Activated CD8-positive, alpha-beta memory T cell treated with anti-CD3 and anti-CD28 coated beads, Interleukin-2, amount 10 ng/mL, durations not matched to agents 7 days and 5 days (primary cell): ENCODE data around the gene APC2. TPM values are rescaled to one million over a fixed set of nuclear protein-coding genes. Genes with fewer than 3 reads are reported as not detected.
"Not testable (repeated sequence)": the region's sequence is repeated elsewhere in the genome, so short reads cannot be mapped to it uniquely, and the experiment has no call there.

Experiments used
- ATAC-seq: fragments of 150-1000 bp; cut with Tn5 transposase; one replicate; pipeline ENCODE4 v1.10.0; 2021; ENCODE audit warnings: moderate library complexity
- CTCF ChIA-PET: fragments of 350-600 bp; sonication (Branson Sonifier 250); formaldehyde crosslinking; loops from one replicate; lab custom pipeline; 2021; ENCODE audit warnings: antibody characterized with exemption; lab: Charles Lee
- DNase-seq: peaks from one replicate; pipeline ENCODE4 v3.0.0-alpha.2; 2020
- H3K27ac Mint-ChIP-seq: one replicate; pipeline ENCODE4 v1.8.0; 2021; ENCODE audit warnings: mild to moderate bottlenecking, mixed read lengths
- H3K27me3 Mint-ChIP-seq: one replicate; pipeline ENCODE4 v1.8.0; 2021; ENCODE audit warnings: mixed read lengths
- H3K36me3 Mint-ChIP-seq: one replicate; pipeline ENCODE4 v1.8.0; 2021; ENCODE audit warnings: mild to moderate bottlenecking, mixed read lengths
- H3K4me1 Mint-ChIP-seq: one replicate; pipeline ENCODE4 v1.8.0; 2021; ENCODE audit warnings: mixed read lengths
- H3K4me3 Mint-ChIP-seq: one replicate; pipeline ENCODE4 v1.8.0; 2021; ENCODE audit warnings: mild to moderate bottlenecking, moderate library complexity, mixed read lengths
- H3K9me3 Mint-ChIP-seq: one replicate; pipeline ENCODE4 v1.8.0; 2022; ENCODE audit warnings: low read depth, mixed read lengths
- total RNA-seq, 2 experiments: library from RNA; stranded (reverse); gene quantifications; one replicate each; pipeline ENCODE4 v1.2.3, GENCODE V29; 2021

The APC2 gene
- total RNA-seq, 2 experiments from 2014 or later: 0.03 to 0.12 TPM

DNA sequence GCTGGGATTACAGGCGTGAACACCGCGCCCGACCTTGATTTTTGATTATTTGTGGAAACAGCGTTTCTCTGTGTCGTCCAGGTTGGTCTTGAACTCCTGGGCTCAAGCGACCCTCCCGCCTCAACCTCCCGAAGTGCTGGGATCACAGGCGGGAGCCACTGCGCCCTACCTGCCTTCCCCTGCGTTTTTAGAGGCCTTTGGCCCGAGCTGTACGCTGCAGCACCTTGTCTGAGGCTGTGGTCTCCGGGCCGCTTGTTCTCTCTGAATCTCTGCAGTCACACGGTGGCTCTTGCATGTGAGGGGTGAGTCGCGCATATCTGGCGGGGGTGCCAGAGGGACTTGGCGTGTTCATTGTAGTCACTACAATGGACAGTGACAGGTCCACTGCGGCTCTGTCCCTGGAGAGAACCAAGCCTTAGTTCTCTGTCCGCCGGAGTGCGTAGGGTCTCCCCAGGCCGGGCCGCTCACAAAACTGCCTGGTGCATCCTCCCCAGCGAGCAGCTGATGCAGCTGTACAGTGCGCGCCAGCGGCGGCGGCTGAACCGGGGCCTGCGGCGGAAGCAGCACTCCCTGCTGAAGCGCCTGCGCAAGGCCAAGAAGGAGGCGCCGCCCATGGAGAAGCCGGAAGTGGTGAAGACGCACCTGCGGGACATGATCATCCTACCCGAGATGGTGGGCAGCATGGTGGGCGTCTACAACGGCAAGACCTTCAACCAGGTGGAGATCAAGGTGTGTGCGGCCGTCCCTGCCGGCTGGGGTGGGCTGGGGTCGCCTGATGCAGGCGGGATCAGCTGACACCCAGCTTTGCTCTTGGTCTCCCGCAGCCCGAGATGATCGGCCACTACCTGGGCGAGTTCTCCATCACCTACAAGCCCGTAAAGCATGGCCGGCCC is 10.2 kb upstream of the APC2 start:
- Mint-ChIP-seq H3K36me3 (peaks cover 45% of the 10 kb centered on the region), H3K4me1 (peaks cover 36% of the 10 kb centered on the region), H3K4me3 (peak overlapping the region; percentile 95), H3K27ac (peak overlapping the region; percentile 99)
- not testable (repeated sequence) for H3K9me3 Mint-ChIP-seq, H3K27me3 Mint-ChIP-seq, ATAC-seq
- peak; percentile 51 for DNase-seq
- CTCF ChIA-PET: interaction anchor here (1.2 to 1.9 kb wide), 2 partner anchors 11 to 160 kb away, joined by 3 to 6 read pairs; partner anchors contain the start of gene APC2

DNA sequence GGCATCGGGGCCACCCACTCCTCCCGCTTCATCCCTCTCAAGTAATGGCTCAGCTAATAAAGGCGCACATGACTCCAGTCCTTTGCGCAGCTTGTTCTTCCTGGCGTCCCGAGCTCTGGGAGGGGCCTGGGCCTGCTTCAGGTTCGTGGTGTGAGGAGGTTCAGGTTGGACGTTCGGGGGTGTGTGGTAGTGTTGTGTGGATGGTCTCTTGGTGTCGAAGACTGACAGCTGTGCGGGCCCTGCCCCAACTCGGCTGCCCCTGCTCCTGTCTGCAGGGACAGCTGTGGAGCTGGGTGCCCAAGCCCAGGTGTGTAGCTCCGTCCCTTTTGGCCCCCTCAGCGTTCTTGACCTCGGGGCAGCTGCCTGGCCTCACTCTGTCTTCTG is 9.5 kb upstream of the APC2 start:
- H3K4me1 Mint-ChIP-seq: peaks cover 41% of the 10 kb centered on the region
- CTCF ChIA-PET: interaction anchor here (1.9 kb wide), 1 partner anchor 160 kb away, joined by 6 read pairs; no protein-coding TSS in a partner anchor
- H3K9me3 Mint-ChIP-seq: no peaks in the 10 kb centered on the region
- H3K27me3 Mint-ChIP-seq: peaks cover 2% of the 10 kb centered on the region
- peak overlapping the region; percentile 95 for H3K4me3 Mint-ChIP-seq
- peak overlapping the region; percentile 23 for H3K27ac Mint-ChIP-seq
- no peak for ATAC-seq
- DNase-seq: no peak
- H3K36me3 Mint-ChIP-seq: peaks cover 42% of the 10 kb centered on the region

DNA sequence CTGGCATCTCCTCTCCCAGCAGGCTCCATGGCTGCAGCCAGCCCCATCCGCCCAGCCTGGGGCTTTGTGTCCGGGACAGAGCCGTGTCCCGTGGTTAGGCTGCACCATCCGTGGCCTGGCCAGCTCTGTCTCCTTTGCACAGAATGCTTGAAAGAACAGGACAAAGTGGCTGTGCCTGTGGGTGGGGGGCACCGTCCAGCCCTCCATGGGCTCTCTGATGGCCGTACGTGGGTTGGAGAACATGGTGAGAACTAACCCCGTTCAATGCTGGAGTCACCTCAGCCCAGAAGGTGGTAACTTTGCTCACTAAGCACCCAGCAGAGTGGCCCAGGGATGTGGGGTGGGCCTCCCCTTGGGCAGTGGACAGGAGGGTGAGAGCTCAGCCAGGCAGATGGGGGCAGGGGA is 8.9 kb upstream of the APC2 start:
- no peak for DNase-seq
- Mint-ChIP-seq H3K27me3 (peaks cover 3% of the 10 kb centered on the region), H3K4me1 (peaks cover 42% of the 10 kb centered on the region), H3K4me3 (peak overlapping the region; percentile 95), H3K9me3 (no peaks in the 10 kb centered on the region), H3K27ac (no peak overlapping the region), H3K36me3 (peaks cover 40% of the 10 kb centered on the region)
- CTCF ChIA-PET: interaction anchor here (1.9 kb wide), 1 partner anchor 161 kb away, joined by 6 read pairs; no protein-coding TSS in a partner anchor
- no peak for ATAC-seq

GRCh38 chr19:1441677-1442438 is 8.1 kb upstream of the APC2 start:
- peaks cover 42% of the 10 kb centered on the region for H3K4me1 Mint-ChIP-seq
- DNase-seq (no peak), ATAC-seq (no peak)
- H3K9me3 Mint-ChIP-seq: no peaks in the 10 kb centered on the region
- peaks cover 40% of the 10 kb centered on the region for H3K36me3 Mint-ChIP-seq
- peak overlapping the region; percentile 29 for H3K27ac Mint-ChIP-seq
- CTCF ChIA-PET: interaction anchor here (0.6 kb wide), 1 partner anchor 25 kb away, joined by 4 read pairs; no protein-coding TSS in a partner anchor
- no peak overlapping the region for H3K4me3 Mint-ChIP-seq
- peaks cover 6% of the 10 kb centered on the region for H3K27me3 Mint-ChIP-seq

- ATAC-seq: peak; percentile 90
- peak; percentile 86 for DNase-seq
- peaks cover 25% of the 10 kb centered on the region for H3K36me3 Mint-ChIP-seq
- H3K27ac Mint-ChIP-seq: peak overlapping the region; percentile 75
- H3K4me1 Mint-ChIP-seq: peaks cover 30% of the 10 kb centered on the region
- H3K9me3 Mint-ChIP-seq: no peaks in the 10 kb centered on the region
- peaks cover 32% of the 10 kb centered on the region for H3K27me3 Mint-ChIP-seq
- CTCF ChIA-PET: interaction anchor here (0.8 to 2.1 kb wide), 17 partner anchors 8 to 732 kb away, joined by 3 to 11 read pairs (median 4); partner anchors contain the start of genes PCSK4 and REEP6
- H3K4me3 Mint-ChIP-seq: peak overlapping the region; percentile 72
Observed at GRCh38 chr19:1445185-1445931, 4.6 kb upstream of the APC2 start.

DNA sequence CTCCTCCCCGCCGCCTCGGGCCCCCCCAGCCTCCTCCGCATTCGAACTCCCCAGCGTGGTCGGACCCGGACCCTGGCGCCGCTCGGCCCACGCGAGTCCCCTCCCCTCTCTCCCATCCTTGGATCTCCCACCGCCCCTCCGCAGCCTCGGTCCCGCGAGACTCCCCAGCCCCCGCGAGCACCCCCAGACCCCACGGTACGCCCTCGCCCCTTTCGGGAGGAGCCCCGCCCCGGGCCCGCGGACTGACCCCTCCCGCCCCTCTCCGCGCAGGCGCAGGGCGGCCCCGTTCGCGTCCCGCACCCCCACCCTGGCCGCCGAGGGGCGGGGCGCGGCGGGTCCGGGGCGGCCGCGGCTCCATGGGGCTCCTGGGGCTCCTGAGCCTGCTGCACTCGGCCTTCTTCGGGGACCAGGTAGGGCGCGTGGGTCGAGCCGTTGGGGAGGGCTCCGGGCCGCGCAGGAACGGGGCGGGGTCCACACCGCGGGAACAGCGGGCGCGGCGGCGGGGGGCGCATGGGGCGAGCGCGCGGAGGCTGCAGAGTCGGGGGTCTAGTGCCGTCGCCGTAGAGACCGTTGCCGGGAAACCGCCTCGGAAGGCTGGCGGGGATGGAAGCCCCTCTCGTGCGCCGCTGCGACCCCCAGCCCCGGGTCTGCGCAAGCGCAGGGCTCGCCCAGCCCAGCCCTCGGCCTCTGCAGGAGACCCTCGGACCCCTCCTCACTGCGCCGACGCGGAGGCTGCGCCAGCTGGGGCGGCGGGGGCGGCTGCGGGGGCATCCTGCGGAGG is 3.8 kb upstream of the APC2 start:
- no peak for ATAC-seq
- H3K4me3 Mint-ChIP-seq: no peak overlapping the region

DNA sequence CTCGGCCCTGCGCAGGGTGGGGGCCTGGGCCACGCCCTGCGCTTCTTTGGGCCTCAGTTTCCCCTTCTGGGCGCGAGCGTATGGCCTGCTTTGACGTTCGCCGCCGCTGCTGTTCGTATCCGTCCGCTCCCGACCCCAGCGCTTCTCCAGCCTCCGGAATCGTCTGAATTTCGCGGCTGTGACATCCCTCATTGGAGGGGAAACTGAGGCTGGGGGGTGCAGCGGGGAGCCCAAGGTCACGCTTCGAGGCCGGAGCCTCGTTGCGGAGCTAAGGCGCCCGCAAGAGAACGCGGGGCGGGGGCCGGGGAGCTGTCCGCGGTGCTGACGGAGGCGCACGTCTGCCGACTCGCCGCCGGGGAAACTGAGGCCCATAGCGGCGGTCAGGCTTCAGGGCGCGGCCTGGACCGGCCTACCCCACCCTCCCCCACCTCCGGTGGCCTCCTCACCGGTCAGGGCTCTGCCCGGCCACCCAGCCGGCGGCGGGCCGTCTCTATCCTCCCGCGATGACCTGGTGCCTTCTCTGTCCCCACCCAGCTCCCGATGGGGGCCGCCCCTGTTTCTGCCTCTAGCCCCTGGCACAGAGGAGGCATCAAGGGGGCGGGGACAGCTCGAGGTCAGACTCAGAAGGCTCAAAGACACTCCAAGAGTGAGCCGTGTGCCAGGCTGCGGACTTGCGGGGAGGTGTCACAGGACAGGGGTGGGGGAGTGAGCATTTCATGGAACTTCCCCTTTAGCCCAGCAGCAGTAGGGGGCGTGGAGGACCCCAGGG is 3.0 kb upstream of the APC2 start:
- CTCF ChIA-PET: interaction anchor here (0.7 to 1.0 kb wide), 3 partner anchors 25 to 314 kb away, joined by 3 read pairs; no protein-coding TSS in a partner anchor
- no peak for DNase-seq
- Mint-ChIP-seq H3K9me3 (no peaks in the 10 kb centered on the region), H3K4me1 (peaks cover 20% of the 10 kb centered on the region), H3K36me3 (peaks cover 9% of the 10 kb centered on the region), H3K27me3 (peaks cover 46% of the 10 kb centered on the region), H3K4me3 (no peak overlapping the region), H3K27ac (no peak overlapping the region)
- ATAC-seq: no peak

More for the DNA sequence above, 3.8 kb upstream of the APC2 start:
- no peak overlapping the region for H3K27ac Mint-ChIP-seq
- peaks cover 24% of the 10 kb centered on the region for H3K4me1 Mint-ChIP-seq
- CTCF ChIA-PET: interaction anchor here (0.9 to 2.1 kb wide), 13 partner anchors 8 to 732 kb away, joined by 3 to 11 read pairs (median 5); no protein-coding TSS in a partner anchor
- no peak for DNase-seq
- H3K9me3 Mint-ChIP-seq: no peaks in the 10 kb centered on the region
- peaks cover 17% of the 10 kb centered on the region for H3K36me3 Mint-ChIP-seq
- H3K27me3 Mint-ChIP-seq: peaks cover 40% of the 10 kb centered on the region

GRCh38 chr19:1447504-1447903 is 2.4 kb upstream of the APC2 start:
- DNase-seq: no peak
- Mint-ChIP-seq H3K36me3 (peaks cover 3% of the 10 kb centered on the region), H3K27ac (no peak overlapping the region), H3K9me3 (no peaks in the 10 kb centered on the region), H3K27me3 (peaks cover 48% of the 10 kb centered on the region), H3K4me1 (peaks cover 20% of the 10 kb centered on the region), H3K4me3 (no peak overlapping the region)
- ATAC-seq: no peak
- CTCF ChIA-PET: interaction anchor here (1.0 kb wide), 1 partner anchor 24 kb away, joined by 3 read pairs; no protein-coding TSS in a partner anchor

- Mint-ChIP-seq H3K27me3 (peaks cover 48% of the 10 kb centered on the region), H3K36me3 (no peaks in the 10 kb centered on the region), H3K9me3 (no peaks in the 10 kb centered on the region), H3K4me3 (no peak overlapping the region), H3K4me1 (peaks cover 18% of the 10 kb centered on the region), H3K27ac (no peak overlapping the region)
- DNase-seq (no peak), ATAC-seq (no peak)
- CTCF ChIA-PET: no interaction called here
Observed at GRCh38 chr19:1447944-1448343, 2.0 kb upstream of the APC2 start.

- ATAC-seq (no peak), DNase-seq (no peak)
- H3K4me1 Mint-ChIP-seq: peaks cover 15% of the 10 kb centered on the region
- H3K27me3 Mint-ChIP-seq: peaks cover 62% of the 10 kb centered on the region
- CTCF ChIA-PET: interaction anchor here (0.8 to 1.6 kb wide), 2 partner anchors 12 to 15 kb away, joined by 3 to 4 read pairs; no protein-coding TSS in a partner anchor
- no peaks in the 10 kb centered on the region for H3K9me3 Mint-ChIP-seq
- no peaks in the 10 kb centered on the region for H3K36me3 Mint-ChIP-seq
- H3K4me3 Mint-ChIP-seq: no peak overlapping the region
- H3K27ac Mint-ChIP-seq: no peak overlapping the region
Observed at GRCh38 chr19:1450735-1451731, 1.1 kb downstream of the APC2 start.
